H9 (cell line): ENCODE results near the gene AGK. TPM values are rescaled to one million over a fixed set of nuclear protein-coding genes. Genes with fewer than 3 reads are reported as not detected.

Source experiments
- DNase-seq: peaks from one replicate; pipeline ENCODE4 v3.0.0-alpha.2; 2017
- H2AFZ ChIP-seq: one replicate; pipeline ENCODE4 v1.6.1; 2013; ENCODE audit warnings: mild to moderate bottlenecking, low read length, control low read depth, moderate library complexity
- H2AK5ac ChIP-seq: 2 replicates; pipeline ENCODE4 v1.6.1; 2013; ENCODE audit warnings: low read length, control low read depth, mixed read lengths; ENCODE audit not compliant: insufficient read length
- H2BK120ac ChIP-seq: one replicate; pipeline ENCODE4 v1.6.1; 2013; ENCODE audit warnings: low read depth, mild to moderate bottlenecking, low read length, control low read depth, inconsistent platforms; ENCODE audit not compliant: poor library complexity, severe bottlenecking
- H2BK12ac ChIP-seq: 2 replicates; pipeline ENCODE4 v1.6.1; 2013; ENCODE audit warnings: low read length, control low read depth, mixed read lengths, low read depth; ENCODE audit not compliant: insufficient read length
- H2BK15ac ChIP-seq: 2 replicates; pipeline ENCODE4 v1.6.1; 2013; ENCODE audit warnings: low read depth, low read length, control low read depth
- H2BK20ac ChIP-seq: one replicate; pipeline ENCODE4 v1.6.1; 2013; ENCODE audit warnings: low read depth, mild to moderate bottlenecking, low read length, control low read depth, inconsistent platforms; ENCODE audit not compliant: poor library complexity, severe bottlenecking
- H2BK5ac ChIP-seq: 2 replicates; pipeline ENCODE4 v1.6.1; 2013; ENCODE audit warnings: low read length, control low read depth, mixed read lengths; ENCODE audit not compliant: insufficient read length
- H3K14ac ChIP-seq: 2 replicates; pipeline ENCODE4 v1.6.1; 2013; ENCODE audit warnings: low read length, control low read depth; ENCODE audit not compliant: insufficient read depth
- H3K18ac ChIP-seq: 2 replicates; pipeline ENCODE4 v1.6.1; 2013; ENCODE audit warnings: low read depth, mild to moderate bottlenecking, mixed read lengths, low read length, control low read depth; ENCODE audit not compliant: insufficient read length
- H3K23ac ChIP-seq: 2 replicates; pipeline ENCODE4 v1.6.1; 2013; ENCODE audit warnings: low read length, control low read depth, mixed read lengths, low read depth; ENCODE audit not compliant: insufficient read length
- H3K23me2 ChIP-seq: 2 replicates; pipeline ENCODE4 v1.6.1; 2013; ENCODE audit warnings: low read depth, mild to moderate bottlenecking, mixed read lengths, low read length, control low read depth; ENCODE audit not compliant: insufficient read length, poor library complexity, severe bottlenecking
- H3K27ac ChIP-seq: 2 replicates; pipeline ENCODE4 v1.5.1; 2013; ENCODE audit warnings: low read length, control low read depth, mixed read lengths, low read depth; ENCODE audit not compliant: insufficient read length
- H3K27me3 ChIP-seq: 2 replicates; pipeline ENCODE4 v1.6.1; 2013; ENCODE audit warnings: low read length, control low read depth, inconsistent platforms; ENCODE audit not compliant: insufficient read depth
- H3K4ac ChIP-seq: 2 replicates; pipeline ENCODE4 v1.6.1; 2013; ENCODE audit warnings: low read depth, mild to moderate bottlenecking, control low read depth, inconsistent platforms, low read length, moderate library complexity
- H3K4me1 ChIP-seq: 2 replicates; pipeline ENCODE4 v1.6.1; 2013; ENCODE audit warnings: low read length, control low read depth, inconsistent platforms; ENCODE audit not compliant: insufficient read depth
- H3K4me2 ChIP-seq: 2 replicates; pipeline ENCODE4 v1.6.1; 2013; ENCODE audit warnings: low read length, control low read depth, mixed read lengths; ENCODE audit not compliant: insufficient read length, insufficient read depth
- H3K56ac ChIP-seq: 2 replicates; pipeline ENCODE4 v1.6.1; 2013; ENCODE audit warnings: low read depth, mild to moderate bottlenecking, mixed read lengths, low read length, control low read depth; ENCODE audit not compliant: insufficient read length
- H3K79me1 ChIP-seq: 2 replicates; pipeline ENCODE4 v1.6.1; 2013; ENCODE audit warnings: low read depth, mild to moderate bottlenecking, moderate library complexity, low read length, control low read depth, inconsistent platforms; ENCODE audit not compliant: insufficient read depth, poor library complexity, severe bottlenecking
- H3K79me2 ChIP-seq: 2 replicates; pipeline ENCODE4 v1.6.1; 2013; ENCODE audit warnings: low read length, control low read depth, inconsistent platforms; ENCODE audit not compliant: insufficient read depth
- H3K9ac ChIP-seq: 2 replicates; pipeline ENCODE4 v1.6.1; 2013; ENCODE audit warnings: low read length, control low read depth, mixed read lengths; ENCODE audit not compliant: insufficient read length; ENCODE audit errors: extremely low read depth
- H3K9me3 ChIP-seq: one replicate; pipeline ENCODE4 v1.6.1; 2013; ENCODE audit warnings: low read depth, low read length, inconsistent platforms; ENCODE audit not compliant: control insufficient read depth
- H3T11ph ChIP-seq: one replicate; pipeline ENCODE4 v1.6.1; 2013; ENCODE audit warnings: mild to moderate bottlenecking, low read length, control low read depth, inconsistent platforms
- H4K20me1 ChIP-seq: one replicate; pipeline ENCODE4 v1.6.1; 2013; ENCODE audit not compliant: control insufficient read depth, insufficient read length, insufficient read depth
- H4K5ac ChIP-seq: 2 replicates; pipeline ENCODE4 v1.6.1; 2013; ENCODE audit warnings: low read depth, mild to moderate bottlenecking, mixed read lengths, low read length, control low read depth; ENCODE audit not compliant: insufficient read length
- H4K8ac ChIP-seq: replicated peaks from 2 replicates; pipeline ENCODE4 v1.6.1; 2013; ENCODE audit warnings: low read length, control low read depth, mixed read lengths, low read depth; ENCODE audit not compliant: insufficient read length
- H4K91ac ChIP-seq: 2 replicates; pipeline ENCODE4 v1.6.1; 2013; ENCODE audit warnings: low read depth, mild to moderate bottlenecking, moderate library complexity, mixed read lengths, low read length, control low read depth; ENCODE audit not compliant: insufficient read length
- H3K27ac Mint-ChIP-seq, 3 experiments: 2 replicates in 2 of 3; 3 replicates in 1 of 3; pipeline ENCODE4 v1.8.0; 2020 to 2021; ENCODE audit warnings: mixed read lengths in 3 of 3, mild to moderate bottlenecking in 1 of 3, moderate library complexity in 1 of 3
- H3K27me3 Mint-ChIP-seq: 2 replicates; pipeline ENCODE4 v1.8.0; 2021; ENCODE audit warnings: low read depth, mild to moderate bottlenecking, moderate library complexity, mixed read lengths
- H3K36me3 Mint-ChIP-seq, 3 experiments: 2 replicates in 2 of 3; 3 replicates in 1 of 3; pipeline ENCODE4 v1.8.0; 2020 to 2021; ENCODE audit warnings: low read depth in 3 of 3, mixed read lengths in 3 of 3; ENCODE audit not compliant: insufficient read depth in 1 of 3
- H3K4me1 Mint-ChIP-seq, 2 experiments: 2 replicates each; pipeline ENCODE4 v1.8.0; 2020; ENCODE audit warnings: mixed read lengths in 2 of 2
- H3K4me3 Mint-ChIP-seq, 2 experiments: 2 replicates in 1 of 2; 3 replicates in 1 of 2; pipeline ENCODE4 v1.8.0; 2020 to 2021; ENCODE audit warnings: mild to moderate bottlenecking in 2 of 2, mixed read lengths in 2 of 2, moderate library complexity in 1 of 2
- H3K9me3 Mint-ChIP-seq, 2 experiments: 2 replicates in 1 of 2; 3 replicates in 1 of 2; pipeline ENCODE4 v1.8.0; 2020; ENCODE audit warnings: mild to moderate bottlenecking in 2 of 2, mixed read lengths in 2 of 2, moderate library complexity in 1 of 2
- CTCF ChIP-seq: fragments of 200-600 bp; sonication (generic); conservative IDR thresholded peaks from 3 replicates; pipeline ENCODE4 v1.8.0; 2021; ENCODE audit warnings: antibody characterized with exemption, mild to moderate bottlenecking
- WGBS: extraction: QIAGEN DNeasy Blood & Tissue Kit; methylation state at CpG from one replicate; pipeline ENCODE4 v1.1.7; 2013; ENCODE audit warnings: missing lambda C conversion rate, low lambda C conversion rate, mixed read lengths; ENCODE audit not compliant: insufficient read length; ENCODE audit errors: extremely low coverage; 5-methylcytosine and 5-hydroxymethylcytosine counted together
- total RNA-seq: library from RNA; stranded (reverse); gene quantifications from 2 replicates; pipeline ENCODE4 v1.2.1, GENCODE V29; 2021

The AGK gene
- total RNA-seq, 1 experiment from 2014 or later: 35.1 TPM

DNA sequence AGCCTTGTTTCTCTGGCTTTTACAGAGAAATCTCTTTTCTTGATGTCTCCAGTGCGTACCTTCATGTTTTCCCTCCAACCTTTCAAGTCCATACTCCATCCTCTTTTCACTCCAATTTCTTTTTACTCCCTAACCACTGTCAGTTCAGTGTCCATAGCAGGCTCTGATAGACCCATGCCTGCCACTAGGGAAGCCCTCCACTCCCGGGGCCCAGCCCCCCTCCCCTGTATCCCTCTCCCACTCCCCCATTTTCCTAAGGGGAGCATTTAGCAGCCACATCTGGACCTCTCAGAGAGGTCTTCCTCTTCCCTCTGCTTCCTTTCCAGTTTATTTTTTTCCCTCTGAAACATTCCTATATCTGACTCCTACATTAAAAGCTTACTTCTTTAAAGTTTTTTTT lies 117.6 kb downstream of the AGK start:
- no peak overlapping the region for H3K18ac ChIP-seq
- no peak overlapping the region for H3K4me2 ChIP-seq
- no peak overlapping the region for H3K23ac ChIP-seq
- H3K27ac Mint-ChIP-seq: no peak overlapping the region
- no peak overlapping the region for H2AK5ac ChIP-seq
- no peaks in the 10 kb centered on the region for H3K79me1 ChIP-seq
- peaks cover 2 to 3% of the 10 kb centered on the region in 2 experiments; a peak in 3 of 5 replicates for H3K9me3 Mint-ChIP-seq
- no peak for DNase-seq
- no peaks in the 10 kb centered on the region for H3K27me3 ChIP-seq
- 100% methylated on average over 1 of the region's 2 CpGs for WGBS
- H3K9ac ChIP-seq: no peak overlapping the region
- H2BK20ac ChIP-seq: no peak overlapping the region
- H2BK5ac ChIP-seq: no peak overlapping the region
- no peaks in the 10 kb centered on the region for H3K4me1 ChIP-seq
- no peaks in the 10 kb centered on the region for H3K23me2 ChIP-seq
- no peak overlapping the region for H4K8ac ChIP-seq
- H3T11ph ChIP-seq: no peak overlapping the region
- no peak overlapping the region for H2BK120ac ChIP-seq
- peaks cover 31 to 62% (median 61%) of the 10 kb centered on the region in 3 experiments for H3K36me3 Mint-ChIP-seq
- H4K91ac ChIP-seq: no peak overlapping the region
- H3K79me2 ChIP-seq: no peaks in the 10 kb centered on the region
- TF ChIP-seq CTCF: no peak
- H3K56ac ChIP-seq: no peak overlapping the region
- no peaks in the 10 kb centered on the region for H3K27me3 Mint-ChIP-seq
- H2AFZ ChIP-seq: no peak overlapping the region
- H3K4me3 Mint-ChIP-seq: no peak overlapping the region
- H3K4me1 Mint-ChIP-seq: peaks cover 0 to under 1% of the 10 kb centered on the region in 2 experiments; a peak in 1 of 4 replicates
- no peak overlapping the region for H2BK12ac ChIP-seq
- H4K20me1 ChIP-seq: no peaks in the 10 kb centered on the region
- no peak overlapping the region for H2BK15ac ChIP-seq
- H3K27ac ChIP-seq: no peak overlapping the region
- no peak overlapping the region for H3K14ac ChIP-seq
- no peak overlapping the region for H4K5ac ChIP-seq
- H3K4ac ChIP-seq: no peak overlapping the region
- H3K9me3 ChIP-seq: no peaks in the 10 kb centered on the region
